ENCODE measurements around the gene GRID1.
"Not testable (repeated sequence)": the region's sequence is repeated elsewhere in the genome, so short reads cannot be mapped to it uniquely, and the experiment has no call there.

GRID1 gene

GRCh38 chr10:86389441-86390193 is 23.0 kb upstream of the GRID1 start:
- no peaks in the 10 kb centered on the region for H3K9me2 ChIP-seq (ENCODE audit: low read depth, low read length)
- H3K4me1 ChIP-seq (ENCODE audit: insufficient read depth, low read length, severe bottlenecking): peaks cover 45% of the 10 kb centered on the region
- no peak overlapping the region for H3K27ac ChIP-seq (ENCODE audit: low read depth, low read length, poor library complexity, severe bottlenecking)
- no peaks in the 10 kb centered on the region for H3K27me3 ChIP-seq (ENCODE audit: insufficient read depth, low read length)
- H3F3A ChIP-seq (ENCODE audit: insufficient read depth, low read length): no peaks in the 10 kb centered on the region
- H4K20me1 ChIP-seq (ENCODE audit: insufficient read depth, low read length): no peaks in the 10 kb centered on the region
- H3K9ac ChIP-seq (ENCODE audit: low read length): peak overlapping the region; percentile 46; the same call in 1 of the 2 replicates
- peak overlapping the region; percentile 61 for H3K4me3 ChIP-seq (ENCODE audit: low read depth, low read length, poor library complexity, severe bottlenecking)
- no peak for TF ChIP-seq EZH2 (IDR thresholded peaks at IDR 0.05; ENCODE audit: borderline replicate concordance, low read length)
- peak; percentile 27 for TF ChIP-seq CTCF (IDR thresholded peaks at IDR 0.05; ENCODE audit: low read length)
- no peaks in the 10 kb centered on the region for H3K9me3 ChIP-seq (ENCODE audit: low read length)
- peak overlapping the region; percentile 63 for H3K4me2 ChIP-seq (ENCODE audit: low read length)
- no peaks in the 10 kb centered on the region for H3K79me2 ChIP-seq (ENCODE audit: insufficient read depth, low read length)
- no peak overlapping the region for H2AFZ ChIP-seq (ENCODE audit: low read length)
- H3K36me3 ChIP-seq (ENCODE audit: insufficient read depth, low read length): no peaks in the 10 kb centered on the region

DNA sequence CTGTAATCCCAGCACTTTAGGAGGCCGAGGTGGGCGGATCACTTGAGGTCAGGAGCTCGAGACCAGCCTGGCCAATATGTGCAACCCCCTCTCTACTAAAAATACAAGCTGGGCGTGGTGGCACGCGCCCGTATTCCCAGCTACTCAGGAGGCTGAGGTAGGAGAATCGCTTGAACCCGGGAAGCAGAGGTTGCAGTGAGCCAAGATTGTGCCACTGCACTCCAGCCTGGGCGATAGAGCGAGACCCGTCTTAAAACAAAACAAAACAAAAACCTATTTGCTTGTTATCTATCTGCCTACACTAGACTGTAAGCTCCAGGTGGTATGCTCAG is 22.5 kb upstream of the GRID1 start:
- not testable (repeated sequence) for H4K20me1 ChIP-seq (ENCODE audit: insufficient read depth, low read length); H3K36me3 ChIP-seq (ENCODE audit: insufficient read depth, low read length); H3K9me3 ChIP-seq (ENCODE audit: low read length); H3K27me3 ChIP-seq (ENCODE audit: insufficient read depth, low read length); H3K79me2 ChIP-seq (ENCODE audit: insufficient read depth, low read length); H2AFZ ChIP-seq (ENCODE audit: low read length); H3K9me2 ChIP-seq (ENCODE audit: low read depth, low read length); H3K27ac ChIP-seq (ENCODE audit: low read depth, low read length, poor library complexity, severe bottlenecking); H3F3A ChIP-seq (ENCODE audit: insufficient read depth, low read length)
- Histone ChIP-seq H3K9ac (ENCODE audit: low read length) (peak overlapping the region; percentile 46; the same call in 1 of the 2 replicates), H3K4me1 (ENCODE audit: insufficient read depth, low read length, severe bottlenecking) (peaks cover 42% of the 10 kb centered on the region), H3K4me2 (ENCODE audit: low read length) (peak overlapping the region; percentile 63), H3K4me3 (ENCODE audit: low read depth, low read length, poor library complexity, severe bottlenecking) (peak overlapping the region; percentile 61)

DNA sequence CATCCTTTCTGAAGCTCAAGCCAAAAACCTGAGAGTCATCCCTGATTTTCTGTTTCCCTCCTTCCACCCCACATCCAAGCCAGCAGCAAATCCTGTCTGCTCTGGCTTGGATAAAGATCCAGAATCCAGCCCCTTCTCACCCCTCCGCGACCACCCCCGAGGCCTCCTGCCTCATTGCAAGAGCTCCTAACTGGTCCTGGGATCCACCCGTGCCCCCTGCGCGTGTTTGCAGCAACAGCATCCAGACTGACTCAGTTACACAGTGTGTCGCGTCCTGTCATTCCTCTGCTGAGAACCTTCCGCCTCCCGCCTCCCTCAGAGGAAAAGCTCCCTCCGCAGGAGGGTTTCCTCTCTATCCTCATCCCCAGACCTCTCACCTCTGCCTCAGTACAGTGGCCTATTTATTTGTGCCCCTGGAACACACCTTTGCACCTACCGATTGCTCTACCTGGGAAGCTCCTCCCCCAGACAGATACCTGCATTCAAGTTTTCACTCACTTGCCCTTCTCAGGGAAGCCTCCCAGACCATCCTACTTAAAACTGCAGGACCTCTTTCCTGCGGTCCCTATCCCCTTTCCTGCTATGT is 21.6 kb upstream of the GRID1 start:
- Histone ChIP-seq H2AFZ (ENCODE audit: low read length) (no peak overlapping the region), H3K79me2 (ENCODE audit: insufficient read depth, low read length) (no peaks in the 10 kb centered on the region), H3K9me3 (ENCODE audit: low read length) (no peaks in the 10 kb centered on the region), H3K9ac (ENCODE audit: low read length) (no peak overlapping the region), H4K20me1 (ENCODE audit: insufficient read depth, low read length) (no peaks in the 10 kb centered on the region), H3K9me2 (ENCODE audit: low read depth, low read length) (no peaks in the 10 kb centered on the region), H3K36me3 (ENCODE audit: insufficient read depth, low read length) (no peaks in the 10 kb centered on the region), H3K27ac (ENCODE audit: low read depth, low read length, poor library complexity, severe bottlenecking) (no peak overlapping the region), H3F3A (ENCODE audit: insufficient read depth, low read length) (no peaks in the 10 kb centered on the region), H3K27me3 (ENCODE audit: insufficient read depth, low read length) (no peaks in the 10 kb centered on the region), H3K4me3 (ENCODE audit: low read depth, low read length, poor library complexity, severe bottlenecking) (no peak overlapping the region), H3K4me1 (ENCODE audit: insufficient read depth, low read length, severe bottlenecking) (peaks cover 34% of the 10 kb centered on the region), H3K4me2 (ENCODE audit: low read length) (no peak overlapping the region)
- TF ChIP-seq CTCF (IDR thresholded peaks at IDR 0.05; ENCODE audit: low read length): no peak
- TF ChIP-seq EZH2 (IDR thresholded peaks at IDR 0.05; ENCODE audit: borderline replicate concordance, low read length): no peak
